HEK293 (cell line): Measurements from ENCODE around the gene BORCS6.
A peak's percentile ranks its signal among the peaks of the same experiment; 100 is the strongest.

Source experiments
- CTCF ChIA-PET: fragments of 350-600 bp; formaldehyde crosslinking; extraction: SDS; loops from one replicate; lab custom pipeline; 2021; ENCODE audit warnings: antibody characterized with exemption; lab: Yijun Ruan, JAX
- POLR2A ChIA-PET: fragments of 300-600 bp; formaldehyde crosslinking; extraction: SDS; loops from one replicate; lab custom pipeline; 2020; ENCODE audit warnings: antibody characterized with exemption, inconsistent platforms; lab: Yijun Ruan, JAX
- H3K27ac ChIP-seq: fragments of 200-500 bp; sonication (Bioruptor generic); 2 replicates; pipeline ENCODE4 v1.5.1; 2014; ENCODE audit warnings: low read depth, low read length, control low read depth, inconsistent platforms; ENCODE audit errors: extremely low read depth
- H3K36me3 ChIP-seq, 2 experiments: fragments of 200-500 bp in 1 of 2; sonication (Bioruptor generic) in 1 of 2; 1 replicate in 1 of 2; 2 replicates in 1 of 2; pipeline ENCODE4 v1.5.1; 2014 to 2017; ENCODE audit warnings: inconsistent platforms in 2 of 2, low read length in 2 of 2; ENCODE audit not compliant: control insufficient read depth in 2 of 2, insufficient read depth in 1 of 2
- H3K4me1 ChIP-seq: fragments of 200-500 bp; sonication (Bioruptor generic); 2 replicates; pipeline ENCODE4 v1.5.1; 2014; ENCODE audit warnings: mild to moderate bottlenecking, low read length, inconsistent platforms; ENCODE audit not compliant: control insufficient read depth, insufficient read depth
- H3K4me3 ChIP-seq: 2 replicates; pipeline ENCODE4 v1.5.1; 2011; ENCODE audit warnings: low read depth, mild to moderate bottlenecking, control low read depth, low read length, moderate library complexity
- H3K9me3 ChIP-seq: fragments of 200-500 bp; sonication (Bioruptor generic); 2 replicates; pipeline ENCODE4 v1.5.1; 2014; ENCODE audit warnings: low read depth, low read length, inconsistent platforms; ENCODE audit not compliant: control insufficient read depth, insufficient read depth
- GLIS1 ChIP-seq: fragments of 450-650 bp; formaldehyde crosslinking; IDR thresholded peaks from 2 replicates; pipeline ENCODE4 v1.5.1; 2016; ENCODE audit warnings: missing biosample characterization, missing genetic modification characterization
- GLIS2 ChIP-seq: fragments of 450-650 bp; formaldehyde crosslinking; IDR thresholded peaks from 2 replicates; pipeline ENCODE4 v1.5.1; 2016; ENCODE audit warnings: missing biosample characterization, missing genetic modification characterization
- KLF1 ChIP-seq: fragments of 450-650 bp; formaldehyde crosslinking; IDR thresholded peaks from 2 replicates; pipeline ENCODE4 v1.5.1; 2016; ENCODE audit warnings: missing biosample characterization, missing genetic modification characterization
- MEIS1 ChIP-seq: sonication (generic); formaldehyde crosslinking; IDR thresholded peaks from 2 replicates; pipeline ENCODE4 v1.8.1; 2022; ENCODE audit warnings: missing genetic modification reagents, mild to moderate bottlenecking, borderline replicate concordance
- OSR2 ChIP-seq: fragments of 450-650 bp; formaldehyde crosslinking; IDR thresholded peaks from 2 replicates; pipeline ENCODE4 v1.5.1; 2016; ENCODE audit warnings: missing biosample characterization, missing genetic modification characterization
- TRIM28 ChIP-seq: IDR thresholded peaks from 2 replicates; pipeline ENCODE4 v1.6.1; 2011; ENCODE audit warnings: low read length, control low read depth, borderline replicate concordance
- ZBTB11 ChIP-seq: fragments of 450-650 bp; formaldehyde crosslinking; conservative IDR thresholded peaks from 2 replicates; pipeline ENCODE4 v1.5.1; 2016; ENCODE audit warnings: low read depth, missing biosample characterization, missing genetic modification characterization
- ZEB2 ChIP-seq: fragments of 450-650 bp; formaldehyde crosslinking; IDR thresholded peaks from 2 replicates; pipeline ENCODE4 v1.5.1; 2016; ENCODE audit warnings: missing biosample characterization, missing genetic modification characterization
- ZNF138 ChIP-seq: fragments of 450-650 bp; formaldehyde crosslinking; IDR thresholded peaks from 2 replicates; pipeline ENCODE4 v1.5.1; 2016; ENCODE audit warnings: missing biosample characterization, missing genetic modification characterization, borderline replicate concordance
- ZNF157 ChIP-seq: fragments of 450-650 bp; formaldehyde crosslinking; IDR thresholded peaks from 2 replicates; pipeline ENCODE4 v1.5.1; 2016; ENCODE audit warnings: missing biosample characterization, missing genetic modification characterization
- ZNF274 ChIP-seq, 2 experiments: fragments of 200-500 bp in 1 of 2; fragments of 450-650 bp in 1 of 2; sonication (Bioruptor generic) in 1 of 2; formaldehyde crosslinking in 1 of 2; IDR thresholded peaks; 2 replicates each; pipeline versions ENCODE4 v1.5.1 to v1.6.1; 2014 to 2016; ENCODE audit warnings: borderline replicate concordance in 1 of 2, inconsistent platforms in 1 of 2, low read length in 1 of 2, missing biosample characterization in 1 of 2, missing genetic modification characterization in 1 of 2
- ZNF280D ChIP-seq: fragments of 450-650 bp; formaldehyde crosslinking; IDR thresholded peaks from 2 replicates; pipeline ENCODE4 v1.5.1; 2016; ENCODE audit warnings: missing biosample characterization, missing genetic modification characterization
- ZNF324 ChIP-seq: fragments of 450-650 bp; formaldehyde crosslinking; IDR thresholded peaks from 2 replicates; pipeline ENCODE4 v1.5.1; 2016; ENCODE audit warnings: missing biosample characterization, missing genetic modification characterization
- ZNF366 ChIP-seq: fragments of 450-650 bp; formaldehyde crosslinking; conservative IDR thresholded peaks from 2 replicates; pipeline ENCODE4 v1.5.1; 2016; ENCODE audit warnings: missing biosample characterization, missing genetic modification characterization
- ZNF473 ChIP-seq: fragments of 450-650 bp; formaldehyde crosslinking; IDR thresholded peaks from 2 replicates; pipeline ENCODE4 v1.5.1; 2017; ENCODE audit warnings: missing biosample characterization, missing genetic modification characterization
- ZNF585B ChIP-seq: fragments of 450-650 bp; formaldehyde crosslinking; IDR thresholded peaks from 2 replicates; pipeline ENCODE4 v1.5.1; 2016; ENCODE audit warnings: missing biosample characterization, missing genetic modification characterization
- ZNF624 ChIP-seq: fragments of 450-650 bp; formaldehyde crosslinking; IDR thresholded peaks from 2 replicates; pipeline ENCODE4 v1.5.1; 2017; ENCODE audit warnings: missing biosample characterization, missing genetic modification characterization
- ZNF645 ChIP-seq: fragments of 450-650 bp; formaldehyde crosslinking; IDR thresholded peaks from 2 replicates; pipeline ENCODE4; 2016; ENCODE audit warnings: missing biosample characterization, missing genetic modification characterization
- ZNF76 ChIP-seq: fragments of 450-650 bp; formaldehyde crosslinking; IDR thresholded peaks from 2 replicates; pipeline ENCODE4; 2016; ENCODE audit warnings: low read depth, missing biosample characterization, missing genetic modification characterization, borderline replicate concordance
- TF ChIP-seq, protein P1 (sequence below): fragments of 450-650 bp; formaldehyde crosslinking; IDR thresholded peaks from 2 replicates; pipeline ENCODE4 v1.5.1; 2017; ENCODE audit warnings: missing biosample characterization, missing genetic modification characterization
- TF ChIP-seq, protein P2 (sequence below): fragments of 450-650 bp; formaldehyde crosslinking; IDR thresholded peaks from 2 replicates; pipeline ENCODE4 v1.5.1; 2016; ENCODE audit warnings: missing biosample characterization, missing genetic modification characterization

Gene BORCS6

DNA sequence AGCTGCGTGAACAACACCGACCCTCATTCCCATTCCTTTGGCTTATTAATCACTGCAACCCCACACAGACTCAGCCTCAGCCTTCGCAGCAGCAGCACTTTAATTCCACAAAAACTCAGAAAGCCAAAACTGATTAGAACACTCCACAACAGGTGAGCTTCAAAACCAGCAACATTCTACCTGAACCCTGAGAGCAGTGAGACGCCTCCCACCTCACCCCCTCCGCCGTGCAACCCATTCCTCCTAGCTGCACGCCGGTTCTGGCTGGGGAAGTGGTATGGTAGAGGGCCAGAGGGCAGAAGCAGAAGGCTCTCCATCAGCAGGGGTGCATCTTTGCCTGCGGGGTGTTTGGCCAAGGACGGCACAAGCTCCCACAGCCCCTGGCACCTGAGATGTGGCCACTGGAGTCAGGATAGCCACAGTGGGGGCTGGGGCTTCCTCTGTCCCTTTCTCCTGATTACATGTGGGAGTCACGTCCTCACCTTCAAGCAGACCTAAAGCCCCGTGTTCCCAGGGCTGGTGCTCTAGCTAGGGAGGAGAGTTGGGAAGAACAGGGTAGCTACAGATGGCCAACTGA lies 1.6 kb downstream of the BORCS6 start (continued):
- TF ChIP-seq ZNF76 (tag by site-specific recombination) (0 out of 2 replicates have a peak, but pooled peaks have one; percentile 7), ZBTB11 (no peak), TRIM28 (no peak), ZNF624 (no peak), ZNF585B (tag by site-specific recombination) (no peak), ZEB2 (tag by site-specific recombination) (no peak), MEIS1 (CRISPR knock-in tag) (no peak), ZNF473 (tag by site-specific recombination) (no peak), GLIS1 (tag by site-specific recombination) (no peak), ZNF645 (tag by site-specific recombination) (no peak), ZNF157 (tag by site-specific recombination) (no peak), GLIS2 (peak; percentile 53), ZNF324 (tag by site-specific recombination) (no peak)
- TF ChIP-seq, protein P1, sequence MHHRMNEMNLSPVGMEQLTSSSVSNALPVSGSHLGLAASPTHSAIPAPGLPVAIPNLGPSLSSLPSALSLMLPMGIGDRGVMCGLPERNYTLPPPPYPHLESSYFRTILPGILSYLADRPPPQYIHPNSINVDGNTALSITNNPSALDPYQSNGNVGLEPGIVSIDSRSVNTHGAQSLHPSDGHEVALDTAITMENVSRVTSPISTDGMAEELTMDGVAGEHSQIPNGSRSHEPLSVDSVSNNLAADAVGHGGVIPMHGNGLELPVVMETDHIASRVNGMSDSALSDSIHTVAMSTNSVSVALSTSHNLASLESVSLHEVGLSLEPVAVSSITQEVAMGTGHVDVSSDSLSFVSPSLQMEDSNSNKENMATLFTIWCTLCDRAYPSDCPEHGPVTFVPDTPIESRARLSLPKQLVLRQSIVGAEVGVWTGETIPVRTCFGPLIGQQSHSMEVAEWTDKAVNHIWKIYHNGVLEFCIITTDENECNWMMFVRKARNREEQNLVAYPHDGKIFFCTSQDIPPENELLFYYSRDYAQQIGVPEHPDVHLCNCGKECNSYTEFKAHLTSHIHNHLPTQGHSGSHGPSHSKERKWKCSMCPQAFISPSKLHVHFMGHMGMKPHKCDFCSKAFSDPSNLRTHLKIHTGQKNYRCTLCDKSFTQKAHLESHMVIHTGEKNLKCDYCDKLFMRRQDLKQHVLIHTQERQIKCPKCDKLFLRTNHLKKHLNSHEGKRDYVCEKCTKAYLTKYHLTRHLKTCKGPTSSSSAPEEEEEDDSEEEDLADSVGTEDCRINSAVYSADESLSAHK = no peak
- TF ChIP-seq, protein P2, sequence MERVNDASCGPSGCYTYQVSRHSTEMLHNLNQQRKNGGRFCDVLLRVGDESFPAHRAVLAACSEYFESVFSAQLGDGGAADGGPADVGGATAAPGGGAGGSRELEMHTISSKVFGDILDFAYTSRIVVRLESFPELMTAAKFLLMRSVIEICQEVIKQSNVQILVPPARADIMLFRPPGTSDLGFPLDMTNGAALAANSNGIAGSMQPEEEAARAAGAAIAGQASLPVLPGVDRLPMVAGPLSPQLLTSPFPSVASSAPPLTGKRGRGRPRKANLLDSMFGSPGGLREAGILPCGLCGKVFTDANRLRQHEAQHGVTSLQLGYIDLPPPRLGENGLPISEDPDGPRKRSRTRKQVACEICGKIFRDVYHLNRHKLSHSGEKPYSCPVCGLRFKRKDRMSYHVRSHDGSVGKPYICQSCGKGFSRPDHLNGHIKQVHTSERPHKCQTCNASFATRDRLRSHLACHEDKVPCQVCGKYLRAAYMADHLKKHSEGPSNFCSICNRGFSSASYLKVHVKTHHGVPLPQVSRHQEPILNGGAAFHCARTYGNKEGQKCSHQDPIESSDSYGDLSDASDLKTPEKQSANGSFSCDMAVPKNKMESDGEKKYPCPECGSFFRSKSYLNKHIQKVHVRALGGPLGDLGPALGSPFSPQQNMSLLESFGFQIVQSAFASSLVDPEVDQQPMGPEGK (tag by site-specific recombination) = no peak

- no peaks in the 10 kb centered on the region for H3K36me3 ChIP-seq
- ChIA-PET CTCF (interaction anchor here (0.6 to 1.9 kb wide), 14 partner anchors 11 to 626 kb away, joined by 3 to 12 read pairs (median 4); partner anchors contain the start of genes ALOXE3 and AURKB), POLR2A (interaction anchor here (0.8 to 13.9 kb wide), 9 partner anchors 15 to 127 kb away, joined by 3 to 394 read pairs (median 12); partner anchors contain the start of genes AURKB, CTC1, PFAS and SLC25A35)
- peak overlapping the region; percentile 79 for H3K27ac ChIP-seq
- H3K4me1 ChIP-seq = peaks cover 13% of the 10 kb centered on the region
- H3K4me3 ChIP-seq = peak overlapping the region; percentile 57
- no peaks in the 10 kb centered on the region for H3K9me3 ChIP-seq
- no peak for TF ChIP-seq ZNF274 (IDR thresholded peaks at IDR 0.05; ENCODE audit: low read length)
- no peak for TF ChIP-seq ZNF274 (tag by site-specific recombination; IDR thresholded peaks at IDR 0.05; ENCODE audit: borderline replicate concordance)
- peak; percentile 98 for TF ChIP-seq ZNF366 (tag by site-specific recombination)
- TF ChIP-seq ZNF280D (tag by site-specific recombination) = 0 out of 2 replicates have a peak, but pooled peaks have one; percentile 7
- peak; percentile 94 for TF ChIP-seq OSR2 (tag by site-specific recombination)
- peak; percentile 6; the same call in 1 of the 2 replicates for TF ChIP-seq KLF1 (tag by site-specific recombination)
- TF ChIP-seq ZNF138 (tag by site-specific recombination) = no peak
Observed at GRCh38 chr17:8187517-8188262, 2.3 kb downstream of the BORCS6 start.
